UCSD-AML1 (cell line): ENCODE data around the gene TRIM38.
A peak's percentile ranks its signal among the peaks of the same experiment; 100 is the strongest.
"Not testable (repeated sequence)": the region's sequence is repeated elsewhere in the genome, so short reads cannot be mapped to it uniquely, and the experiment has no call there.

Source experiments
- DNase-seq: peaks from one replicate; lab custom pipeline; 2025; ENCODE audit not compliant: unreplicated experiment; lab: John Stamatoyannopoulos, UW

Gene TRIM38

DNA sequence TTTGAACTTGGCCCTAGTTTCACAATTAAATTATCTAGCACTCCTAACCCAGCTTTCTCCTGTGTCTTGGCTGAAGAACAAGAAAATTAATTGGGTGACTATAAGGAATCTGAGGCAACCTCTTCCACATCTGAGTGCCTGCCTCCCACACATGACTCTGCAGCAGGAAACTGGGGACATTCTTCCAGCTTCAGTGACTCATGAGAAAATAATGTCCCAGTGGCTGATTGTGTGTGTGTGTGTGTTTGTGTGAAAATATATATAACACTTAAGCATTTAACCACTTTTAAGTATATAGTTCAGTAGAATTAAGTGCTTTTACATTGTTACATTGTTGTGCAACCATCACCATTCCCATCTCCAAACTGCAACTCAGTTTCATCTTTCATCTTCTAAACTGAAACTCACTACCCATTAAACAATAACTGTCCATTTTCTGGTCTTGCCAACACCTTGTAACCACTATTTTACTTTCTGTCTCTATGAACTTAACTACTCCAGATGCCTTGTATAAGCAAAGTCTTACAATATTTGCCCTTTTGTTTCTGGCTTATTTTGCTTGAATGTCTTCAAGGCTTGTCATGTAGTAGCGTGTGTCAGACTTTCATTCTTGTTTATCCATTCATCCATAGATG is 8.7 kb downstream of the TRIM38 start:
- DNase-seq = peak; percentile 41

DNA sequence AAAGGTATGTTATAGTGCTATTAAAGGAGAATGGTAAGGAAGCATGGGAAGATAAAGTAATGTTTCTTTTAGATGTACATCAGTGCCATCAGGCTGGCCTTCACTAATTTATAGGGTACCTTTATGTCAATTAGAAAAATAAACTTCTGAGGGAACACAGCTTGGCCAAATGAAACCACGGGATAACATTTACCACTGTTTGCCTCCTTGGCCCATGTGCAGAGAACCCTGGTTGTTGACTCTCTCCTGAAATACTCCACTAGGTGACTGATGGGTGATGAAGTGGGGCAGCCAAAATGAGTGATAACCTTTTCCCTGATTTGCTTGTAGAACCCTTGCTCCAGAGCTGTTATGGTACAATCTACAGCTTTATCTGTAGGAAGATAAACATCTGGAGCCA is 9.5 kb downstream of the TRIM38 start:
- DNase-seq = no peak

DNA sequence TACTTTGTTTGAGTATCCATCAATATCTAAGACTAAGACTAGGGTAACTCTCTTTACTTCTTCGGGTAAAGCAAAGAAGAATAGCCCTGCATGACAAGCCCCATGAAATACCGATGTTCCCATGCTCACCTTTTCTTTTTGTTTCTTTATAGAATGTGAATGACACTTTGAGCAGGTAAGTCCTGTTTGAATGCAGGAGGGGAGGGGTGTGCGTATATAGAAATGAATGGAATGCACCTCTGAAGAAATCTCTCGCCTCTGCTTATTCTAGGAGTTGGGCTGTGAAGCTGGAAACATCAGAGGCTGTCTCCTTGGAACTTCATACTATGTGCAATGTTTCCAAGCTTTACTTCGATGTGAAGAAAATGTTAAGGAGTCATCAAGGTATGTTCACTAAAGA is 10.3 kb downstream of the TRIM38 start:
- no peak for DNase-seq

DNA sequence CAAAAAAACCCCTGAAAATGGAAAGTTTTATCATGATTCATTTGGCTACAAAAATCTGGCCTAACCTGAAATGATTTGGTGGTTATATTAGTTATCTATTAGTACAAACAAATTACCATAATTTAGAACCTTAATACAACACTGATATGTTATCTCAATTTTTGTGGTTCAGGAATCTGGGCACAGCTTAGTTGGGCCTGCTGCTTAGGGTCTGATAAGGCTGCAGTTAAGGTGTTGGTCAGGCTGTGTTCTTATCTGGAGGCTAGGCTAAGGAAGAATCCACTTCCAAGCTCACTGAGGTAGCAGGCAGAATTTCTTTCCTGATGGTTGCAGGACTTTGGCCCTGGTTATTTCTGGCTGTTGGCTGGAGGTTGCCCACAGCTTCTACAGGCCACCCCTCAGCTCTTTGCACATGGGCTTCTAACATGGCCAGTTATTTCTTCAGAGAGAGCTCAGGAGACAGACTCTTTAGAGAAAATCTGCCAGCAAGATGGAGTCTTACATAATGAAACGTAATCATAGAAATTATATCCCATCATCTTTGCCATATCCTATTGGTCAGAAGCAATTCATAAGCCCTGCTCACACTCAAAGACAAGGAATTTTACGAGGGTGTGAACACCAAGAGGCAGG is 11.4 kb downstream of the TRIM38 start:
- no peak for DNase-seq

DNA sequence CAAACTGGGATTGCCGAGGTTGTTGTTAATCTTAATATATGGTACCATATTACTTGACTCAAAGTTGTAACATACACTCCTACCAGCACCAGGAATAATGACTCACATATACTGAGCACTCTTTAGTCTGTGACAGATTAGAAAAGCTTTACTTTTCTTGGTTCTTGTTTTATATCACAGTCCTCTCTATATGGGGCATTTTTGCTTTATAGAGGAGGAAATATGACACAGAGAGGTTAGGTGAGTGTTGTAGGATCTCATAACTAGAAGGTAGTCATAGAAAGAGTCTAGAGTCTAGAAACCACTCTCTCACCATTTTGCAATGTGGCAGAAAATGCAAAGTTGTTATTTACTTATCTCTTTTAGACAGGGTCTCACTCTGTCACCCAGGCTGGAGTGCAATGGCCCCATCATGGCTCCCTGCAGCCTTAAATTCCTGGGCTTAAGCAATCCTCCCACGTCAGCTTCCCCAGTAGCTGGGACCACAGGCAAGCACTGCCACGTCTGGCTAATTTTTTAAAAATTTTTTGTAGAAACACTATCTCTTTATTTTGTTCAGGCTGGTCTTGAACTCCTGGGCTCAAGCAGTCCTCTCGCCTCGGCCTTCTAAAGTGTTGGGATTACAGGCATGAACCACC is 13.4 kb downstream of the TRIM38 start:
- no peak for DNase-seq

DNA sequence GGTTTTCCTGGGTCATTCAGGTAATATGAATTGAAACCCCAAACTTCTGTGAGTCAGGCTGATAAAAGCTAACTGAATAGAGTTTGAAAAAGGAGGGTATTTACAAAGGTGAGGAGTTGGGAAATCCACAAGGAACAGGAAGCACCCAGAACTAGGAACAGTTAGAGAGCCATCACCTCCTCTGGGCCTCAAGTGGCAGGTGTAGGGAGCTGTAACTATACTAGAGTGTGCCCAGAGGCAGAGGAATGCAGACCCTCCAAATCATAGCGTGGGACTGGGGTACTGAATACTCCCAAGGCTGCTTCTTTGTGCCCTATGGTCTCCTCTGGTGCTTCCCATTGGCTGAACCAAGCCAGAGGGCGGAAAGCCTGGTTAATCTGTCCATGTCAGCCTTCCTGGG is 18.3 kb downstream of the TRIM38 start:
- DNase-seq = no peak

DNA sequence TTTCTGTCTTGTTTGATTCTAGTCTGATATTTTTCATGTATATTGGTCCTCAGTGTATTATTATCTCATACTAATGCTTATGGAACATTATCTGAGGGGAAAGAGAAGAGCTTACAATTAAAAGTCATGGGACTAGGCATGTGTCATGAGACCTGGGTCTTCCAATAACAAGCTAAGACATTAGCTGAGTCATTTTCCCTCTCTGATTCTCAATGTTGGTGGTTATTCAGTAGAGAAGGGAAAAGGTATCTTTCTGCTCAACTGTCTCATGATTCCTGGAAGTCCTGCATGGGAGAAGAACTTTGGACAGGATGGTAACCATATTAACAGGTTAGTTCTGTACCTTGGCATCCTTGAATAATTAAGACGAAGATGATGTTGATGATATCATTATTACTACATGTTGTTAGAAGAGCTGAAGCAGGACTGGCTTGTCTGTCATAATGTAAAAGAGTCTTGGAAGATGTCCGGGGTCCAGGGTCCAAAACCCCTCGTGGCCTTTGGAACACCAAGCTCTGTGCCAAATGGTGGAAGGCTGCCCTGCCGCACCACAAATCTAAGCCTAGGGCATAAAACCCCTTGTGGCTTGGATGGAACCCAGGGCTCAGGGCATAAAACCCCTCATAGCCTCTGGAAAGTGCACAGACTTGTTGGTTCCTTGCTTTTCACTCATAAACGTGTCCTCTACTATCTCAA is 19.1 kb downstream of the TRIM38 start:
- no peak for DNase-seq

DNA sequence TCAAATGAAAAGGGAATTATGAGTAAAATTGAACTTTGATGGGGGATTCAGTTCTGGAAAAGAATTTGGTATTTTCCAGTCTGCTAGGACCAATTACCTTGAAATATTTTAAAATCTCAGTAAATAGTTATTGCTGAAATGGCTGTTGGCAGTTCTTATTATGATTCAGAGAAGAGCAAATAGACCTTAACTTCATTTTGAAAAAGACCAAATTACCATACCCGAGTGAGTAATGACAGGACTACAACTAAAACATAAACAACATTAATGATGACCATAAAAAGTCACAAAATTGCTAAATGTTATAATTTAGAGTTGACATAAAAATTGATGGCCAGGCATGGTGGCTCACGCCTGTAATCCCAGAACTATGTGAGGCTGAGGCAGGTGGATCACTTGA is 21.7 kb downstream of the TRIM38 start:
- no peak for DNase-seq

DNA sequence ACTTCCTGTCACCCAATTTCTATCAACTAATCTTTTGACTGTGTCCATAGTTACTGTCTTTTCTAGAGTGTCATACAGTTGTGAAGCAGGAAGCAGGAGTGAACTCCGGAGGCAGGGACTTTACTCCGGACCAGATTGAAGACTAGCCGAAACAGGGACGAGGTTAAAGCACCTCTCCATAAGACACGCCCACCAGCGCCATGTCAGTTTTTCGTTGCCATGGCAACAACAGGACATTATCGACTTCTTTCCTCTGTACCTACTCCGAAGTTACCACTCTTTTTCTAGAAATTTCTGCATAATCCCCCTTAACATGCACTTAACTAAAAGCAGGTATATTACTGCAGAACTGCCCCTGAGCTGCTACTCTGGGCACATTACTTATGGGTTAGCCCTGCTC is 25.2 kb downstream of the TRIM38 start:
- DNase-seq = no peak

DNA sequence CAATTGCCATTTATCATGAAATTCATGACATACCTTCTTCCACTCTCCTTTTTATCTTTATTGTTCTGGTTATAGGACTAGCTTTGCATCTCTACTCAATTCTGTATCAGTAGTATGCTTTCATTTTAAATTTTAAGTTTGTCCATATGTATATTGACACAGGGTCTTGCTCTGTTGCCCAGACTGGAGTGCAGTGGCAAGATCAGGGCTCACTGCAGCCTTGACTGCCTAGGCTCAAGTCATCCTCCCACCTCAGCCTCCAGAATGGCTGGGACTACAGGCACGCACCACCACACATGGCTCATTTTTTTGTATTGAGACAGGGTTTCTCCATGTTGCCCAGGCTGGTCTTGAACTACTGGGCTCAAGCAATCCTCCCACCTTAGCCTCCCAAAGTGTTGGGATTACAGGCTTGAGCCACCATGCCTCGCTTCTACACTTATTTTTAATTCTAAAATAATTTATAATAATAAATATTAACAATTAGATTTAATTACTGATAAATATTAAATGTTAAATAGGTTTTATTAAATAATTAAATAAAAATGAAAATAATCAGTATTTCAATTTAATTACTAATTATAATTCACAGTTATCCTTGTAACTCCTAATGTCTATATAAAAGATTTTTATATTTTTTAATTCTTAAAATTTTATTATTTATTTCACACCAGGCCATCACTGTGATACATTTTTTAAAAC is 27.7 kb downstream of the TRIM38 start:
- no peak for DNase-seq

DNA sequence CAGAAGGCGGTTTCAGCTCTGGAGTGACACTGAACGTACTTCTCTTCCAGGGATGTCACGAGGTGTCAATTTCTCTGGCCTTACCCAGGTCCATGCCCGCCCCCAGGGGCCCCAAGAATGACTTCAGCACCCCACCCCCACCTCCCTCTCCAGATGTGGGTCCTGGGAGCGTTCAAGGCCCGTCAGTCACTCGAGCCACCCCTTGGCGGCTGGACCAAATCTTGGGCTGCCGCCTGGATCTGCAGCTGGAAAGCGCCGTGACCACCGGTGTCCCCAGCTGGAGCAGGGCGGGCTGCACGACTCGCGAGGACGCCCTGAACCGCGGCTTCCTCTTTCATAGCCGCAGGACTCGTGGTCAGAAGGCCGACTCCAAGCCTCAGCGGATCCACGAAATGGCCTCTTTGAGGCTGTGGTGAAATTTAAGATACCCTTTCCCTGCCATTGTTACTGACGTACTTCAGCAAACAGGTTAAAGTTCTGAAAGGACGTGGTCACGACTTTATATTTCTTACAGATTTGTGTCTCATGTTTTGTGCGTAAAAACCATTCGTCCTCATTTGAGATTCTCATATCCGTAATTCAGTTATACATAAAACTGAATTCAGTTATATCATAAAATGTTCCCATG is 29.3 kb downstream of the TRIM38 start:
- DNase-seq = peak; percentile 84

DNA sequence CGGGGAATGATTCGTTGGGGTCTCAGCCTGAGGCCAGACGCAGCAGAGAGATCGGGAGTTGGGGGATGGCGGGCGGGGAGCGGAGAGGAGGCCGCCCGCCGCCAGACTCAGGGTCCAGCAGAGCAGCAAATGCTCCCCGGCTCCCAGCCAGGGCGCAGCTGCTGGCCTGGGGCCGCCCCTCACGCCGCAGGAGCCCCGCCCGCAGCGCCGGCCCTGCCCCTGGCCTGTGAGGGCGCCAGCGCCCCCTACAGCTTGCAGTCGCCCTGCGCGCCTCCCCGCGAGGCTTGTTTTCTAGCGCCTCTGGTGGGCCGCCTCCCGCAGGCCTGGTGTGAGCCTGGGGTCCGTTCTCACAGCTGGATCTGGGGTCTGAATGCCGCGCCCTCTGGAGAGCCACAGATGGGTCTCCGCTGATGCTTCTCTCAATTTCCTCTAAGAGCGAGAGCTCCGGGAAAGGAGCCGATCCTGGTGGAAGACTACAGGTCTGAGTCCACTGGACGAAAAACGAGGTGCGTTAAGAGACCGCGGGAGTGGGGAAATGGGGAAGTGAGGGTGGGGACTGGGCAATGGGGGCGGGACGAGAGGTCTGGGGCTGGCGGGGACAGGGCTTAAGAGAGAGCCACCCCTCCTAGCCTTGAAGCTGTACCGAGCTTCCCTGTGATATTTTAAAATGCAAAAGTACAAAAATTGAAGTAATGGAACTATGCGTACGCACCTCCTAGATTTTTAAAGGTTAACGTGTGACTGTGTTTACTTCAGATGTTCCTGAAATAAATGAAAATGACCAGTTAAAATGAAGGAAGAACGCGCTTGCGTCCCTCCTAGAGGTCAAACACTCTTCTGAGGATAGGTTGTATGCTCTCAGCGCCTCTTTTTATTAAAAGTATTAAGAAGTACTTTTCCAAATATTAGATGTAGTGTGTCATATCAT is 30.1 kb downstream of the TRIM38 start:
- DNase-seq = peak; percentile 98

DNA sequence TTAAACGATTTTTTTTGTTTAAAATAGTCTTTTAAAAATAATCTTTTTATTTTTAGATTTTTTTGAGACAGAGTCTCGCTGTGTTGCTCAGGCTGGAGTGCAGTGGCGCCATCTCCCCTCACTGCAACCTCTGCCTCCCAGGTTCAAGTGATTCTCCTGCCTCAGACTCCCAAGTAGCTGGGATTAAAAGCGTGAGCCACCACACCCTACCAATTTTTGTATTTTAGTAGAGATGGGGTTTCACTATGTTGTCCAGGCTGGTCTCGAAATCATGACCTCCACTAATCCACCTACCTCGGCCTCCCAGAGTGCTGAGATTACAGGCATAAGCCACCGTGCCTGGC is 30.7 kb downstream of the TRIM38 start:
- DNase-seq = not testable (repeated sequence)

DNA sequence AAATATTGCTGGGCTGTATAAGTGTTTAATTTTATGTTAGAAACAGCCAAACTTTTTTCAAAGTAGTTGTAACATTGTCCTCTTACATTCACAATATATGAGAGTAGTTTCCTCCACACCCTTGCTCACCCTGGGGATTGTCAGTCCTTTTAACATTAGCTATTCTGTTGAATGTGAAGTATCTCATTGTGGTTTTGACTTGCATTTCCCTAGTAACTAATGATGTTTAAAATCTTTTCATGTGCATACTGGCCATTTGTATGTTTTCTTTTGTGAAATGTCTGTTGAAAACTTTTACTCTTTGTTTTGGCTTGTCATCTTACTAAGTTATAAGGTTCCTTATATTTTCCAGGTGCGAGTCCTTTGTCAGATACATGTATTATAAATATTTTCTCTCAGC is 32.9 kb downstream of the TRIM38 start:
- DNase-seq = no peak

DNA sequence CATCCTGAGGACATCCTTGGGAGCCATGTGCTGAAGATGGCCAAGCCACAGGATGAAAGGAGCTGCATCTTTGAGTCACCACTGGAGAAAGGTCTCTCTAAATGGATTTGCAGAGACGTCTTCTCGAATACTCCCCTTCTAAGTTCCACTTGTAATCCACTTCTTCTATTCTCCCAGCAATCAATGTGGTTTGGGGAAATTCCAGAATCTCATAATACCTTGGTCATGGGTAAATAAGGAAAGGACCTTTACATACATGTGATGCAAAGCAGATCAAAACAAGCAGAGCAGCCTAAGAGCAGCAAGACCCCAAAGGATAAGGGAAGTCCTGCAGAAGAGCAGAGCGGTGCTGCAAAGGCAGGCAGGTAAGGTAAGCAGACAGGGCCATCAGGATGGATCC is 35.3 kb downstream of the TRIM38 start:
- DNase-seq = no peak

DNA sequence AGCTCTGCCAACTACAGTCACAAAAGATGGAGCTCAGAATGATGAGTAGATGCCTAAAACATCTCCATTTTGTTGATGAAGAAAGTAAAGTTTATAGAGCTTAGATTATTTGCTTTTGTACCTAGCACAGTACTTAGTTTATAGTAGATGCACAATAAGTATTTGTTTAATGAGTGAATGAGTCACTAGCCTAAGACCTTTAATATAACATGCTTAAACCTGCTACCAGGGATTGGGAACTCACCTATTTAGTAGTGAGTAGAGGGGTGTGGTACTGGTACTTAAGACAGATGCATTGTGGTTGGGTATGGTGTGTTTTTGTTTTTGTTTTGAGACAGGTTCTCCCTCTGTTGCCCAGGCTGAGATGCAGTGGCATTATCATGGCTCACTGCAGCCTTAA is 35.8 kb downstream of the TRIM38 start:
- DNase-seq = no peak

DNA sequence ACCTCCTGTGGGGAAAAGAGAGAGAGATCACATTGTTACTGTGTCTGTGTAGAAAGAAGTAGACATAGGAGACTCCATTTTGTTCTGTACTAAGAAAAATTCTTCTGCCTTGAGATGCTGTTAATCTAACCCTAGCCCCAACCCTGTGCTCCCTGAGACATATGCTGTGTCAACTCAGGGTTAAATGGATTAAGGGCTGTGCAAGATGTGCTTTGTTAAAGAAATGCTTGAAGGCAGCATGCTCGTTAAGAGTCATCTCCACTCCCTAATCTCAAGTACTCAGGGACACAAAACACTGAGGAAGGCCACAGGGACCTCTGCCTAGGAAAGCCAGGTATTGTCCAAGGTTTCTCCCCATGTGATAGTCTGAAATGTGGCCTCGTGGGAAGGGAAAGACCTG is 36.6 kb downstream of the TRIM38 start:
- DNase-seq = not testable (repeated sequence)

DNA sequence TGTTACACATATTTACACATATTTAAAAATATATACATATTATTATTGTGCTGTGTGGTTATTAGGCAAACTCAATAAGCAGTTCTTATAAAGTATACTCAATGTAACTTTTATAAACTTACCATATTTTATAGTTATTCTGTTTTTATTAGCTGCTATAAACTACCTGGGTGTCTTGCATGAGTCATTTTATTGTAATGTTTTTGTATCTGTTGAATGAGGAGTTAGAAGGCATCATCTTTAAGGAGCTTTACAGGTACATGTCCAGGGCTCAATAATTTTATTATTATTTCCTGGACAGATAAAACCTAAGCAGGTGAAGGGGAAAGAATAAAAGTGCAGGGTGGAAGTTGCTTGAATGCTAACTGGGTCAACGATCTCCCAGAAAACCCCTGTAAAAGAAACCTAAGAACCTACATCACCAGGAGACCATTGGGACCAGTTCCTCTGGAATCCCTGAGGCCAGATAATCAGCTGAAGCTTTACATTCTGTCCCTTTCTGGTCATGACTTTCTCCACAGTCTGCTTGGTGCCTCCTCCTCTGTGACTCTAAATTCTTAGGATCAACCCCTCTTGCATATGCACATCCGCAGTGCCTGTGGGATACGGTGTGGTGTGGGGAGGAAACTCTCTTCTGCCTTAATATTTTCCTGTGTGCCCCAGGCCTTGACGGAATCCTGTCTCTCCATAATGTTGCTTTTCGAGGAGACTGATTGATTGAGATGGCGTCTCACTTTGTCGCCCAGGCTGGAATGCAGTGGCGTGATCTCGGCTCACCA is 38.0 kb downstream of the TRIM38 start:
- no peak for DNase-seq

DNA sequence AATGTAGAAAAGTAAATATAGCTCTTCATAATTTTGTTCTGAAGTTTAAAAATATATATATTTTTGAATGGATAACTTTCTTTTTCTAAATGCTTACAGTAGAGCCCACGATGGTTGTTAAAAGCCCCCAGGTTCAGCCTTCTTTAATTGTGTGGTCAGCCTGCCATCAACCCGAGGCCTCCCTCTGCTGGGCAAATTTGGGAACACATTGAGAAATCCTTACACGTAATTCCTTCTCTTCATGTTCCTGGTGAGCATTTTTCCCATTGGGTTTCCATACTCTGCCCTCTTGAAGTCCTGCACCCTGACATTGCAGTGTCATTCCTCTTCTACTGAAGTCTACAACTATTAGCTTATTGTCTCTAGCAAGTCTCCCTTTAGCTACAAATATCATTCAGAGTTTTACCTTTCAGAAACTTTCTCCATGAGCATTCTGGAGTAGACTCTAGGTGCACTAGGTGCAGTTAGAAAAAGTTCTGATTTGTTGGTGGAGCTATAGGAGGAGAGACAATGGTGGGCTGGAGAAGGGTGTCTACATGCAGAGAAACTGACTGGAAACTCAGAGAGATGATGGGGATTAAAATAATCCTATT is 40.6 kb downstream of the TRIM38 start:
- peak; percentile 14 for DNase-seq
